Gastrocnemius medialis (tissue), 4 donors: Measurements from ENCODE around the gene TCHP.

Experiments used
- POLR2A ChIP-seq, 2 donors: fragments of 450-650 bp; IDR thresholded peaks; one replicate each; pipeline ENCODE4 v1.6.1; 2017; ENCODE audit warnings: antibody characterized with exemption in 2 of 2, mild to moderate bottlenecking in 2 of 2, moderate library complexity in 2 of 2
- TF ChIP-seq, protein P1 (sequence below), 5 experiments: fragments of 450-650 bp in 3 of 5; fragments of 200-600 bp in 2 of 5; sonication (generic) in 2 of 5; IDR thresholded peaks in 4 of 5; conservative IDR thresholded peaks in 1 of 5; 1 replicate in 4 of 5; 2 replicates in 1 of 5; pipeline ENCODE4 v1.5.1; 2016 to 2019; ENCODE audit warnings: antibody characterized with exemption in 5 of 5, mild to moderate bottlenecking in 3 of 5, moderate library complexity in 3 of 5

GRCh38 chr12:109888179-109889020 lies 11.7 kb upstream of the TCHP start:
- TF ChIP-seq, protein P1, sequence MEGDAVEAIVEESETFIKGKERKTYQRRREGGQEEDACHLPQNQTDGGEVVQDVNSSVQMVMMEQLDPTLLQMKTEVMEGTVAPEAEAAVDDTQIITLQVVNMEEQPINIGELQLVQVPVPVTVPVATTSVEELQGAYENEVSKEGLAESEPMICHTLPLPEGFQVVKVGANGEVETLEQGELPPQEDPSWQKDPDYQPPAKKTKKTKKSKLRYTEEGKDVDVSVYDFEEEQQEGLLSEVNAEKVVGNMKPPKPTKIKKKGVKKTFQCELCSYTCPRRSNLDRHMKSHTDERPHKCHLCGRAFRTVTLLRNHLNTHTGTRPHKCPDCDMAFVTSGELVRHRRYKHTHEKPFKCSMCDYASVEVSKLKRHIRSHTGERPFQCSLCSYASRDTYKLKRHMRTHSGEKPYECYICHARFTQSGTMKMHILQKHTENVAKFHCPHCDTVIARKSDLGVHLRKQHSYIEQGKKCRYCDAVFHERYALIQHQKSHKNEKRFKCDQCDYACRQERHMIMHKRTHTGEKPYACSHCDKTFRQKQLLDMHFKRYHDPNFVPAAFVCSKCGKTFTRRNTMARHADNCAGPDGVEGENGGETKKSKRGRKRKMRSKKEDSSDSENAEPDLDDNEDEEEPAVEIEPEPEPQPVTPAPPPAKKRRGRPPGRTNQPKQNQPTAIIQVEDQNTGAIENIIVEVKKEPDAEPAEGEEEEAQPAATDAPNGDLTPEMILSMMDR (IDR thresholded peaks at IDR 0.05 in 4 of 5, conservative IDR thresholded peaks at IDR 0.05 in 1 of 5), result no peak
- TF ChIP-seq POLR2A (IDR thresholded peaks at IDR 0.05), result no peak
